ENCODE results near the gene SYNE3.

DNA sequence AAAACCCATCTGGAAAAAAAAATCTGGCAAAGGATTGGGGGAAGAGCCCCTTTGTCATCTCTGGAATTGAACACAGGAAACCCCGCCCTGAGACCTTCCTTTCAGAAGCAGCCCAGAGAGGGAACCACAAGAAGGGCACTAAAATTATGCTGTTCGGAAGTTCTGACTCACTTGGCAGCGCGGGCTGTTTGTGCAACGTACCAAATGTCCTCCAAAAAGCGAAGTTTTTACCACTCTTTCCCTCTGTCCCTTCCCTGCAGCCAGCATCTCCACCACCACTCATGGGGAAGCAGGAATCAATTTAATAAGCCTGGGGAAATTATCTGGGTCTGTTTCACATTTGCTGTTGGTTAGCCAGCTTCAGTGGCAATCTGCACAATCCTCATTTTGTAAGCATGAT lies 3.2 kb upstream of the SYNE3 start:
- TF ChIP-seq, protein P1, sequence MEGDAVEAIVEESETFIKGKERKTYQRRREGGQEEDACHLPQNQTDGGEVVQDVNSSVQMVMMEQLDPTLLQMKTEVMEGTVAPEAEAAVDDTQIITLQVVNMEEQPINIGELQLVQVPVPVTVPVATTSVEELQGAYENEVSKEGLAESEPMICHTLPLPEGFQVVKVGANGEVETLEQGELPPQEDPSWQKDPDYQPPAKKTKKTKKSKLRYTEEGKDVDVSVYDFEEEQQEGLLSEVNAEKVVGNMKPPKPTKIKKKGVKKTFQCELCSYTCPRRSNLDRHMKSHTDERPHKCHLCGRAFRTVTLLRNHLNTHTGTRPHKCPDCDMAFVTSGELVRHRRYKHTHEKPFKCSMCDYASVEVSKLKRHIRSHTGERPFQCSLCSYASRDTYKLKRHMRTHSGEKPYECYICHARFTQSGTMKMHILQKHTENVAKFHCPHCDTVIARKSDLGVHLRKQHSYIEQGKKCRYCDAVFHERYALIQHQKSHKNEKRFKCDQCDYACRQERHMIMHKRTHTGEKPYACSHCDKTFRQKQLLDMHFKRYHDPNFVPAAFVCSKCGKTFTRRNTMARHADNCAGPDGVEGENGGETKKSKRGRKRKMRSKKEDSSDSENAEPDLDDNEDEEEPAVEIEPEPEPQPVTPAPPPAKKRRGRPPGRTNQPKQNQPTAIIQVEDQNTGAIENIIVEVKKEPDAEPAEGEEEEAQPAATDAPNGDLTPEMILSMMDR (IDR thresholded peaks at IDR 0.05; ENCODE audit: low read depth, low read length, missing input control) = no peak
- TF ChIP-seq RAD21 (IDR thresholded peaks at IDR 0.05) = no peak

Measured in liver (tissue), 3 donors.